ENCODE data around the gene ARF6.

DNA sequence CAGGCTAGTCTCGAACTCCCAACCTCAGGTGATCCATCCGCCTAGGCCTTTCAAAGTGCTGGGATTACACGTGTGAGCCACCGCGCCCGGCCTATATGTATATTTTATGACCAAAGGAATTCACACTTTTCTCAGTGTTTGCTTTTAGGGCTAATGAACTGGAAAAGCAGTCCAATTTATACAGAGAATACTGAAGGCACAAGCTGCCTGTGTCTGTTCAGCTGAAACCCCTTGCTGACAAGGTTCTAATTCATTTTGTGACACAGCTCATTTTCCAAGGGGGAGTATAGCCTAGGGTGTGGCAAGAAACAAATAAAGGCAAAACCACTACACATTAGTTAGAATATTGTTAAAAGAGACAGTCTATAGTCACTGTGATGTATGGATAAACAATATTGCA, 22.0 kb upstream of the ARF6 start:
- TF ChIP-seq, protein P1, sequence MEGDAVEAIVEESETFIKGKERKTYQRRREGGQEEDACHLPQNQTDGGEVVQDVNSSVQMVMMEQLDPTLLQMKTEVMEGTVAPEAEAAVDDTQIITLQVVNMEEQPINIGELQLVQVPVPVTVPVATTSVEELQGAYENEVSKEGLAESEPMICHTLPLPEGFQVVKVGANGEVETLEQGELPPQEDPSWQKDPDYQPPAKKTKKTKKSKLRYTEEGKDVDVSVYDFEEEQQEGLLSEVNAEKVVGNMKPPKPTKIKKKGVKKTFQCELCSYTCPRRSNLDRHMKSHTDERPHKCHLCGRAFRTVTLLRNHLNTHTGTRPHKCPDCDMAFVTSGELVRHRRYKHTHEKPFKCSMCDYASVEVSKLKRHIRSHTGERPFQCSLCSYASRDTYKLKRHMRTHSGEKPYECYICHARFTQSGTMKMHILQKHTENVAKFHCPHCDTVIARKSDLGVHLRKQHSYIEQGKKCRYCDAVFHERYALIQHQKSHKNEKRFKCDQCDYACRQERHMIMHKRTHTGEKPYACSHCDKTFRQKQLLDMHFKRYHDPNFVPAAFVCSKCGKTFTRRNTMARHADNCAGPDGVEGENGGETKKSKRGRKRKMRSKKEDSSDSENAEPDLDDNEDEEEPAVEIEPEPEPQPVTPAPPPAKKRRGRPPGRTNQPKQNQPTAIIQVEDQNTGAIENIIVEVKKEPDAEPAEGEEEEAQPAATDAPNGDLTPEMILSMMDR (IDR thresholded peaks at IDR 0.05; ENCODE audit: low read depth, low read length): no peak
- TF ChIP-seq, protein P2, sequence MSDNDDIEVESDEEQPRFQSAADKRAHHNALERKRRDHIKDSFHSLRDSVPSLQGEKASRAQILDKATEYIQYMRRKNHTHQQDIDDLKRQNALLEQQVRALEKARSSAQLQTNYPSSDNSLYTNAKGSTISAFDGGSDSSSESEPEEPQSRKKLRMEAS (IDR thresholded peaks at IDR 0.05; ENCODE audit: low read depth, low read length): no peak
- no peak for TF ChIP-seq MYC (IDR thresholded peaks at IDR 0.05; ENCODE audit: low read depth, low read length)
- no peak for TF ChIP-seq POLR2A (IDR thresholded peaks at IDR 0.05; ENCODE audit: extremely low read depth, insufficient read length)

All from NB4 (cell line).